RPMI7951 (cell line): ENCODE results near the gene LYPD6. TPM values are rescaled to one million over a fixed set of nuclear protein-coding genes. Genes with fewer than 3 reads are reported as not detected.
"Not testable (repeated sequence)": the region's sequence is repeated elsewhere in the genome, so short reads cannot be mapped to it uniquely, and the experiment has no call there.

ENCODE experiments used
- DNase-seq: peaks from one replicate; pipeline ENCODE4 v3.0.0-alpha.2; 2012; ENCODE audit warnings: low read depth
- total RNA-seq: library from RNA; depleted of rRNA; stranded (reverse); fragments of >200 nt; shearing (Covaris generic); gene quantifications from 2 replicates; pipeline ENCODE4 v1.2.3, GENCODE V29; 2014

The LYPD6 gene
- total RNA-seq, 1 experiment from 2014 or later, result 19.5 TPM

- no peak for DNase-seq
These were observed 121.2 kb downstream of the LYPD6 start for GRCh38 chr2:149451417-149452165.

DNA sequence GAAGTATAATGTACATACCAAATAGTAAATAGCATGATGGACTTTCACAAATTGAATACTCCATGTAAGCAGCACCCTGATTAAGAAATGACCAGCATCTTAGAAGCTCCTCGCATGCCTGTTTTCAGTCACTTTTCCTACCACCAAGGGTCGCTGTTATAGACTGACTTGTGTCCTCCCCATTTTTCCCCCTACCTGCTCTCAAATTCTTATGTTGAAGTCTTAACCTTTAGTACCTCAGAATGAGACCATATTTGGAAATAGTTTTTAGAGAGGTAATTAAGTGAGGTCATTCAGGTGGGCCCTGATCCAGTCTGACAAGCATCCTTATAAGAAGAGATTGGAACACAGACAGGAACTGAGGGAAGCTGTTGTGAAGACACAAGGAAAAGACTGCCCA lies 125.9 kb downstream of the LYPD6 start:
- DNase-seq, result no peak

GRCh38 chr2:149458502-149458901 lies 128.1 kb downstream of the LYPD6 start:
- DNase-seq, result no peak

- DNase-seq, result no peak
These were observed 133.1 kb downstream of the LYPD6 start for GRCh38 chr2:149463328-149464002.

DNA sequence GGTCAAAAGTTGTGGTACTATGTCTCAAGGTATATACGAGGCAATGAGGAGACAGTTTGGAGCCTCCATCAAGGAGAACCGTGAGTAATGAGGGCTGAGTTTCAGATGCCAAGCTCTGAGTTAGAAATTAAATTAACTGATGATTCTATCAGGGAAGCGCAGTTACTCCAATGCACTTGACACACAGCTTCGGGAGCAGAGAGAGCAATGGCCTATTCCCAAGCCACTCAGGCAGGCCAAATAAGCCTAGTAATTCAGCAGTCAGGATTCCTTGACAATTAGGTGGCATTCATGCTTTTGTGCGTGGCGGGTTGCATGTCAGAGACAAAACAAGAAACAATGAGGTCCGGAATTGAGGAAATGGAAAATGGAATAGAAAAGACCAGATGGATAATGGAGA lies 134.0 kb downstream of the LYPD6 start:
- DNase-seq, result no peak

- DNase-seq, result no peak
These were observed 135.5 kb downstream of the LYPD6 start for GRCh38 chr2:149465873-149466272.

GRCh38 chr2:149466635-149467034 lies 136.2 kb downstream of the LYPD6 start:
- no peak for DNase-seq

DNA sequence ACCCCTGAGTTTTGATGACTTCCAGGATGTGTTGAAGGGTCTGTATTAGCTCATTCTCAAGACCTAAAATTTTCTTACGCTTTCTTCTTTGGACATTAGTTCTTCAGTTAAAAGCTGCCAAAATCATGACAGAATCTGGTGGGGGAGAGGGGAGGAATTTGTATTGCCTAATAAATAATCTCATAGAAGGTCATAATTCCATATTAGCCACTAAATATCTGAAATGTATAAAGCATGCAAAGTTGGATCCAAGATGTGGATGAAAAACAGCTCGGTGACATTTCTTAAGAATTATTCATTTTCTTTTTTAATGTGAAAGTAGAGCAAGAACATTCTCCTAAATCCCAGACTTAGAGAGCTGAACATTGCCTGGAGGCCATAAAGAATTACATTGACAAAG lies 137.0 kb downstream of the LYPD6 start:
- DNase-seq, result no peak

- DNase-seq, result no peak
These were observed 138.2 kb downstream of the LYPD6 start for GRCh38 chr2:149468636-149469035.

DNA sequence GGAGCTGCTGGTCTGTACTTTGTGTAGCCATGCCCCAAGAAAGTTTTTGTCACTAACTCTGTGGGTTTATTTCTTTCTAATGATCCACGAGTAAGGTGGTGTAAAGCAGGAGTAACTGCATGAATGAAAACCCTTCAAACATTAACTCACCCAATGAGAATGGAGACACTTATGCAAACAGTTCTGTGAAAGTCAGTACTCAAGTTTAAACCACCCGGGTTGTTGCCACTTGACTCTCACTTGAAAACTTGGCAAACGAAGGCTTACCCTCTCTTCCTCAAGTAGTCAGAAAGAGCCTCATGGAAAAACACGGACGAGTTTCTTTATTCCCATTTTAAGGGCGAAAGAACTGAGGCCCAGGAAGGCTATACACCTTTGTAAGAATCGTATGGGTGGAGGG lies 139.7 kb downstream of the LYPD6 start:
- DNase-seq, result no peak

DNA sequence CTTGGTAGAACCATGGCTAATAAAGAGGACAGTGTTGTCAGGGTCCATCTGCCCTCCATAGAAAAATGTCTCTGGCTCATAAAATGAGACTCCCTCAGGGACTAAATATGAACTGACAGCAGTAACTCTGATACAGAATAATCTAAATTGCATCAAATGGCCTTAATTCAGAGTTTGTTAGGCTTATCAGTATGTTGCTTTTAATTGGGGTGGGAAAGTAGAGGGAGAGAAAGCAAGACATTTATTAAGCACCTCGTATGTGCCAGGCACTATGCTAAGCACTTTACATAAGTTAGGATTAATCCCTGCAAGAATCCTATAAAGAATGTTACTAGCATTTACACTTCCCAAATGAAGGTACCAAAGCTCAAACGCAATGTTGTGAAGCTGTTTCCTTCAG lies 142.0 kb downstream of the LYPD6 start:
- DNase-seq, result no peak

DNA sequence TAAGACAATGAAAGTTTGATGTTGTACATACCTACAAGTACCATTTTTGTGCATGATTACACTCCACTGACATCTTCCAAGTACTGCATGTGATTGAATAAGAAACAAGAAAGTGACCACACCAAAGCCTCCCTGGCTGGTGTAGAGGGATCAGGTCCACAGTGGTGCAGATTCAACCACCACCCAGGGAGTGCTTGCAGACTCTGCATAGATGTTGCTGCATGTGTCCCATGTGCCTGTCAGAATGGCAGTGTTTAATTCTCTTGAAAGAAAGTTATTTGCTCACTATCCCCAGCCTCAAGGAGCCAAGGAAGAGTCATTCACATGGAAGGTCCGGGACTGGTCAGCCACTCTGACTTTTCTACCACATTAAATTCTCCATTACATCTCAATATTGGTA lies 142.7 kb downstream of the LYPD6 start:
- DNase-seq, result no peak

GRCh38 chr2:149473521-149473920 lies 143.1 kb downstream of the LYPD6 start:
- no peak for DNase-seq

GRCh38 chr2:149483004-149483605 lies 152.7 kb downstream of the LYPD6 start:
- DNase-seq, result peak; percentile 37

DNA sequence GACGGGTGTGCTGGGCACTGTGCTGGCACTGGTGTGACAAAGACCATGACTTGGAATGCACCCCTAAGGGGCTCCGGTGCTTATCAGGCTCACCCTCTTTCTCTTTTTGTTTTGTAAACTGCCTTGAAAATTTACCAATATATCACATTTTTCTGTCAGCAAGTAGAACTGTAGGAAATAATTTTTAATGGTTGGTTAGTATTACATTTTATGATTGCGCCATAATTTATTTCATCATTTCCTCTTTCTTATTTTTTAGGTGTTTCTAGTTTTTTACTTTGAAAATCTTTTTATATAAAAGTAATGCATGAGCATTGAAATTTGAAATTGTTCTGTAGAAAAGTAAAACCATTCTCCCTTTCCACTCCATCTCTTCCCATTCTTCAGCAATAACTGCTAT lies 156.3 kb downstream of the LYPD6 start:
- DNase-seq, result no peak

GRCh38 chr2:149487189-149487588 lies 156.8 kb downstream of the LYPD6 start:
- no peak for DNase-seq

DNA sequence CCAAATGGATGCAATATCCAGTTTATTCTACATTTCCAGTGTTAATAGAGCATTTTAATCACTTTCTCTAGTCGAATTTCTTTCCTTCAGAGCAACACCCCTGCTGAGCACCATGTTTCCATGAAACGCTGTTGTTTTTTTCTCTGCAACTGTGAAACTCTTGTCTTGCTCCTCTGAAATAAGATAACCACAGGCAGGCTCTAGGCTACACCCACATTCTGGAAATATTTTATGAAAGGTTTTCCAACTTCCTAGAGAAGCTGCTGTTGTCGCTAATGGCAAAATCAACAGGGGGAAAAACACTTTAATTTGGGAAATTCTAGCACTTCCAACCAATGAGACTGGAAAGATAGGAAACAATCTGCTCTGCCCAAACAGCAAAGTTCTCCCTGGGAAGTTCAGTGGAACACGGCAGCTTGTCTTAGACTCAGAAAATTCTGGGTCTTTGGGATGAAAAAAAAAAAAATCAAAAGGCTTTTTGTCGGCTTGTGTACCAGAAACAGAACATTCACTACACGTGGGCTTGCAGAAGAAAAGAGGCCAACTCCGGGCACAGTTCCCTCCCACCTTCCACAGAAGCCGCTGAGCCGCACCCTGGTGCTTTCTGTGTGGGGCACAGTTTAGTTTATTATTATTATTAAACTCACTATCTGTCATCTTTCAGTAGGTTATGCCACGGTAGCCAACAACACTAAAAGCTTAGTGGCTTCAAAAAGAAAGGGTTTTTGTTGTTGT lies 158.5 kb downstream of the LYPD6 start:
- DNase-seq, result no peak

DNA sequence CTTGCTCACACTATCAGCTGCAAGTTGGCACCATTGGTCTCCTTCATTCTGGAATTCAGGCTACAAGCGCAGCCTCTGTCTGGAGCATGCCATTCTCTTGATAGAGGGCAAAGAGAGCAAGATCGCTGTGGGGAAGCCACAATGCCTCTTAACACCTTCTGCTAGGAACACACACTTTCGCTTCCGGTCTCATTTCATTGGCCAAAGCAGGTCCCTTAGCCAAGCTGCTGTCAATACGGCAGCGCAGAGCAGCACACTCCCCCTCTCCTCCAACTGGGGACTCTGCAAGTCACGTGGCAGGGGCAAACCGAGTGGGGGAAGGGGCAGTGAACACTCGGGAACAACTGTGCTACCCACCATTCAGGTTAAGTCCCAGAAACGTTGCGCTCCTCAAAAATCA lies 159.1 kb downstream of the LYPD6 start:
- no peak for DNase-seq

GRCh38 chr2:149490296-149490695 lies 159.9 kb downstream of the LYPD6 start:
- DNase-seq, result peak; percentile 44

GRCh38 chr2:149492923-149493322 lies 162.5 kb downstream of the LYPD6 start:
- no peak for DNase-seq

- not testable (repeated sequence) for DNase-seq
These were observed 168.8 kb downstream of the LYPD6 start for GRCh38 chr2:149499204-149499603.

DNA sequence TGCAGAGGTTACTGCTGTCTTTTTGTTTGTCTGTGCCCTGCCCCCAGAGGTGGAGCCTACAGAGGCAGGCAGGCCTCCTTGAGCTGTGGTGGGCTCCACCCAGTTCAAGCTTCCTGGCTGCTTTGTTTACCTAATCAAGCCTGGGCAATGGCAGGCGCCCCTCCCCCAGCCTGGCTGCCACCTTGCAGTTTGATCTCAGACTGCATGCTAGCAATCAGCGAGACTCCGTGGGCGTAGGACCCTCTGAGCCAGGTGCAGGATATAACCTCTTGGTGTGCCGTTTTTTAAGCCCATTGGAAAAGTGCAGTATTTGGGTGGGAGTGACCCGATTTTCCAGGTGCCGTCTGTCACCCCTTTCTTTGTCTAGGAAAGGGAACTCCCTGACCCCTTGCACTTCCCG lies 176.4 kb downstream of the LYPD6 start:
- not testable (repeated sequence) for DNase-seq
